OCI-LY3 (cell line): ENCODE data around the gene LAP3.

Source experiments
- CTCF ChIP-seq: fragments of 200-600, 300-600 bp; sonication (generic); IDR thresholded peaks from 2 replicates; pipeline ENCODE4 v1.5.1; 2014; ENCODE audit warnings: antibody characterized with exemption, low read length, low read depth
- EZH2phosphoT487 ChIP-seq: fragments of 200-600 bp; shearing (Covaris generic); IDR thresholded peaks from 2 replicates; pipeline ENCODE4 v1.6.1; 2018; ENCODE audit warnings: antibody characterized with exemption, mixed run types, low read depth

- TF ChIP-seq CTCF (no peak), EZH2phosphoT487 (no peak)
These were observed 12.4 kb downstream of the LAP3 start for GRCh38 chr4:17589355-17589754.
